ENCODE results near the gene ANO5. TPM values are rescaled to one million over a fixed set of nuclear protein-coding genes. Genes with fewer than 3 reads are reported as not detected.

Gene ANO5
- total and polyA plus RNA-seq, 9 donors, result 0.48 to 3.7 (median 1.6) TPM

GRCh38 chr11:22302368-22302767, 109.5 kb downstream of the ANO5 start:
- intact Hi-C loops (cut with DNase I), result no loop called here
- no peak for DNase-seq
- no peak overlapping the region for H3K27ac ChIP-seq
- no peaks in the 10 kb centered on the region for H3K36me3 ChIP-seq
- H3K4me3 ChIP-seq, result no peak overlapping the region
- no peaks in the 10 kb centered on the region for H3K27me3 ChIP-seq
- no peaks in the 10 kb centered on the region for H3K4me1 ChIP-seq (ENCODE audit: insufficient read depth)
- H3K9me3 ChIP-seq, result no peaks in the 10 kb centered on the region
- TF ChIP-seq CTCF (IDR thresholded peaks at IDR 0.05), result no peak
- no peak for TF ChIP-seq EP300 (IDR thresholded peaks at IDR 0.05)
- no peak for TF ChIP-seq POLR2A (IDR thresholded peaks at IDR 0.05)

GRCh38 chr11:22304337-22304961, 111.6 kb downstream of the ANO5 start:
- no peak for TF ChIP-seq POLR2A (IDR thresholded peaks at IDR 0.05)
- TF ChIP-seq EP300 (IDR thresholded peaks at IDR 0.05), result no peak
- no peak for TF ChIP-seq CTCF (IDR thresholded peaks at IDR 0.05)
- Histone ChIP-seq H3K9me3 (no peaks in the 10 kb centered on the region), H3K36me3 (no peaks in the 10 kb centered on the region), H3K4me3 (no peak overlapping the region), H3K27ac (no peak overlapping the region), H3K4me1 (ENCODE audit: insufficient read depth) (no peaks in the 10 kb centered on the region), H3K27me3 (no peaks in the 10 kb centered on the region)
- WGBS, 3 donors, result 43 to 46% (median 43%) methylated on average over 5 of the region's 5 CpGs
- intact Hi-C loops (cut with DNase I), result no loop called here
- DNase-seq, result no peak

- DNase-seq, result no peak
- TF ChIP-seq POLR2A (IDR thresholded peaks at IDR 0.05) (no peak), EP300 (IDR thresholded peaks at IDR 0.05) (no peak), CTCF (IDR thresholded peaks at IDR 0.05) (no peak)
- Histone ChIP-seq H3K27me3 (no peaks in the 10 kb centered on the region), H3K36me3 (no peaks in the 10 kb centered on the region), H3K4me3 (no peak overlapping the region), H3K4me1 (ENCODE audit: insufficient read depth) (no peaks in the 10 kb centered on the region), H3K27ac (no peak overlapping the region), H3K9me3 (no peaks in the 10 kb centered on the region)
- WGBS, 3 donors, result 84 to 88% (median 85%) methylated on average over 15 of the region's 15 CpGs
- intact Hi-C loops (cut with DNase I), result no loop called here
Observed at GRCh38 chr11:22317656-22318055, 124.8 kb downstream of the ANO5 start.

- WGBS, 3 donors, result 58 to 68% (median 68%) methylated on average over 4 of the region's 4 CpGs
- Histone ChIP-seq H3K27ac (no peak overlapping the region), H3K4me1 (ENCODE audit: insufficient read depth) (no peaks in the 10 kb centered on the region), H3K36me3 (no peaks in the 10 kb centered on the region), H3K27me3 (no peaks in the 10 kb centered on the region), H3K4me3 (no peak overlapping the region), H3K9me3 (no peaks in the 10 kb centered on the region)
- intact Hi-C loops (cut with DNase I), result no loop called here
- TF ChIP-seq POLR2A (IDR thresholded peaks at IDR 0.05) (no peak), EP300 (IDR thresholded peaks at IDR 0.05) (no peak), CTCF (IDR thresholded peaks at IDR 0.05) (no peak)
- DNase-seq, result no peak
Observed at GRCh38 chr11:22331771-22332170, 138.9 kb downstream of the ANO5 start.

Other genes starting within 250 kb of the ANO5 start
- not detected for gene SLC17A6, start 145.3 kb downstream of the ANO5 start, total RNA-seq
- gene SLC17A6, start 145.3 kb downstream of the ANO5 start, polyA plus RNA-seq, result not detected